K562 (cell line): ENCODE measurements around the gene CMIP. TPM values are rescaled to one million over a fixed set of nuclear protein-coding genes. Genes with fewer than 3 reads are reported as not detected.

Source experiments
- ARID2 ChIP-seq: fragments of 450-650 bp; IDR thresholded peaks from 2 replicates; pipeline ENCODE4 v1.6.1; 2017; ENCODE audit warnings: antibody characterized with exemption, mild to moderate bottlenecking
- ARID3B ChIP-seq: fragments of 250-450 bp; sonication (Bioruptor Pico); IDR thresholded peaks from 2 replicates; pipeline ENCODE4 v1.4.0; 2020; ENCODE audit warnings: borderline replicate concordance
- HDAC1 ChIP-seq, 2 experiments: fragments of 450-650 bp; IDR thresholded peaks; 2 replicates each; pipeline ENCODE4 v1.6.1; 2016 to 2017; ENCODE audit warnings: inconsistent platforms in 1 of 2, mild to moderate bottlenecking in 1 of 2, moderate library complexity in 1 of 2
- IRF1 ChIP-seq: sonication (generic); formaldehyde crosslinking; IDR thresholded peaks from 2 replicates; pipeline ENCODE4 v1.8.0; 2022; ENCODE audit warnings: missing genetic modification reagents, mild to moderate bottlenecking, borderline replicate concordance
- KAT7 ChIP-seq: sonication (generic); formaldehyde crosslinking; IDR thresholded peaks from 2 replicates; pipeline ENCODE4 v1.8.0; 2022; ENCODE audit warnings: missing genetic modification reagents, mild to moderate bottlenecking, borderline replicate concordance
- MAZ ChIP-seq, 2 experiments: fragments of 450-650 bp in 1 of 2; sonication (generic) in 1 of 2; formaldehyde crosslinking; IDR thresholded peaks in 1 of 2; conservative IDR thresholded peaks in 1 of 2; 2 replicates each; pipeline versions ENCODE4 v1.4.0 to v1.5.0; 2020; ENCODE audit warnings: mild to moderate bottlenecking in 1 of 2, missing genetic modification reagents in 1 of 2
- PTBP1 ChIP-seq: fragments of 200-400 bp; formaldehyde crosslinking; IDR thresholded peaks from 2 replicates; pipeline ENCODE4 v1.6.1; 2017; ENCODE audit warnings: low read depth, low read length
- RHOXF2B ChIP-seq: fragments of 250-450 bp; sonication (Bioruptor Pico); conservative IDR thresholded peaks from 2 replicates; pipeline ENCODE4 v1.5.1; 2021
- SRSF1 ChIP-seq: fragments of 200-400 bp; formaldehyde crosslinking; IDR thresholded peaks from 2 replicates; pipeline ENCODE4 v1.6.1; 2017; ENCODE audit warnings: mild to moderate bottlenecking, low read depth, low read length, moderate library complexity
- XRCC3 ChIP-seq: fragments of 450-650 bp; IDR thresholded peaks from 2 replicates; pipeline ENCODE4 v1.6.1; 2017; ENCODE audit warnings: mild to moderate bottlenecking, moderate library complexity
- XRCC5 ChIP-seq: fragments of 200-400 bp; formaldehyde crosslinking; IDR thresholded peaks from 2 replicates; pipeline ENCODE4 v1.6.1; 2017; ENCODE audit warnings: low read depth, mild to moderate bottlenecking, low read length
- YY1 ChIP-seq, 3 experiments: IDR thresholded peaks; 2 replicates each; pipeline ENCODE4 v1.6.1; 2011; ENCODE audit warnings: low read length in 2 of 3, mild to moderate bottlenecking in 2 of 3, moderate library complexity in 2 of 3, borderline replicate concordance in 1 of 3, control low read depth in 1 of 3, low read depth in 1 of 3; ENCODE audit not compliant: insufficient read depth in 3 of 3, insufficient replicate concordance in 2 of 3, control insufficient read depth in 1 of 3, insufficient read length in 1 of 3; ENCODE audit errors: extremely low read depth in 1 of 3
- ZBTB40 ChIP-seq, 2 experiments: fragments of 450-650 bp in 1 of 2; sonication (generic) in 1 of 2; formaldehyde crosslinking in 1 of 2; IDR thresholded peaks; 2 replicates each; pipeline versions ENCODE4 v1.7.1 to v1.9.0; 2016 to 2022; ENCODE audit warnings: inconsistent platforms in 1 of 2, mild to moderate bottlenecking in 1 of 2, missing genetic modification reagents in 1 of 2
- polyA plus RNA-seq, 8 experiments: library from polyadenylated mRNA; depleted of rRNA in 4 of 8; stranded (reverse) in 5 of 8; unstranded in 3 of 8; fragments of >200 nt; fragmentation: Nextera tagmentation in 2 of 8; fragmentation: Illumina TruSeq in 1 of 8; extraction: Ambion mirVana in 2 of 8; extraction: Trizol in 1 of 8; gene quantifications; 2 replicates each; pipeline versions ENCODE4 v1.2.1 to v1.2.3, GENCODE V29; 2011 to 2014; ENCODE audit warnings: inconsistent platforms in 1 of 8, missing spikeins in 1 of 8
- total RNA-seq, 7 experiments: library from RNA; depleted of rRNA in 6 of 7; stranded (reverse); fragments of >200 nt in 6 of 7; fragmentation: Illumina TruSeq in 2 of 7; extraction: Trizol in 2 of 7; gene quantifications; 2 replicates each; pipeline versions ENCODE4 v1.2.1 to v1.2.3, GENCODE V29; 2011 to 2021; ENCODE audit warnings: low replicate concordance in 1 of 7

CMIP gene
- total and polyA plus RNA-seq, 9 of the 15 experiments (the other 6 are each of a cell fraction or from before 2014, with no cell fraction given) = 0.94 to 82.5 (median 10.3) TPM

GRCh38 chr16:81445966-81446906, 1.6 kb downstream of the CMIP start (continued):
- TF ChIP-seq ZBTB40 (IDR thresholded peaks at IDR 0.05) (peak; percentile 50; the same call in 1 of the 2 replicates), ZBTB40 (CRISPR knock-in tag; IDR thresholded peaks at IDR 0.05) (no peak), SRSF1 (no peak), XRCC3 (no peak), KAT7 (0 out of 2 replicates have a peak, but pooled peaks have one; percentile 7), PTBP1 (no peak), ARID2 (0 out of 2 replicates have a peak, but pooled peaks have one; percentile 60), IRF1 (CRISPR knock-in tag) (no peak), RHOXF2B (CRISPR knock-in tag) (no peak), YY1 (IDR thresholded peaks at IDR 0.05; ENCODE audit: borderline replicate concordance in 1 of 3, control insufficient read depth in 1 of 3, extremely low read depth in 1 of 3, insufficient read depth in 3 of 3, insufficient read length in 1 of 3, insufficient replicate concordance in 2 of 3, low read depth in 1 of 3, low read length in 2 of 3) (peak in 2 of 3 experiments; percentile 28 to 63), XRCC5 (no peak), ARID3B (no peak), MAZ (CRISPR knock-in tag; conservative IDR thresholded peaks at IDR 0.05 in 1 of 2, IDR thresholded peaks at IDR 0.05 in 1 of 2) (0 out of 4 replicates have a peak, but pooled peaks of 1 of the 2 experiments have one; percentile 32), HDAC1 (IDR thresholded peaks at IDR 0.05) (0 out of 4 replicates have a peak, but pooled peaks of 1 of the 2 experiments have one; percentile 21)
